Skeletal muscle tissue (tissue), 4 donors: Measurements from ENCODE around the gene SERPINH1. TPM values are rescaled to one million over a fixed set of nuclear protein-coding genes. Genes with fewer than 3 reads are reported as not detected.

Experiments
- H3K27ac ChIP-seq: one replicate; pipeline ENCODE4 v1.7.0; 2013; ENCODE audit warnings: mild to moderate bottlenecking, low read depth, low read length, inconsistent platforms
- H3K27me3 ChIP-seq, 3 donors: one replicate each; pipeline ENCODE4 v1.7.0; 2013; ENCODE audit warnings: low read length in 3 of 3; ENCODE audit not compliant: control insufficient read depth in 3 of 3, insufficient read depth in 3 of 3
- H3K36me3 ChIP-seq, 3 donors: one replicate each; pipeline ENCODE4 v1.7.0; 2013; ENCODE audit warnings: low read length in 3 of 3; ENCODE audit not compliant: control insufficient read depth in 3 of 3, insufficient read depth in 3 of 3
- H3K4me1 ChIP-seq, 3 donors: one replicate each; pipeline ENCODE4 v1.7.0; 2013; ENCODE audit warnings: low read length in 3 of 3, mild to moderate bottlenecking in 3 of 3; ENCODE audit not compliant: control insufficient read depth in 3 of 3, insufficient read depth in 3 of 3
- H3K4me3 ChIP-seq, 3 donors: one replicate each; pipeline ENCODE4 v1.7.0; 2013; ENCODE audit warnings: low read length in 3 of 3
- H3K9ac ChIP-seq, 3 donors: one replicate each; pipeline ENCODE4 v1.7.0; 2013; ENCODE audit warnings: low read length in 3 of 3, mild to moderate bottlenecking in 3 of 3, moderate library complexity in 2 of 3, low read depth in 1 of 3
- H3K9me3 ChIP-seq, 3 donors: one replicate each; pipeline ENCODE4 v1.7.0; 2013; ENCODE audit warnings: low read length in 3 of 3; ENCODE audit not compliant: control insufficient read depth in 3 of 3
- total RNA-seq: library from RNA; depleted of rRNA; stranded (reverse); fragments of >200 nt; gene quantifications from one replicate; pipeline ENCODE4 v1.2.3, GENCODE V29; 2014
- donor health status: Osteomylitis.

The SERPINH1 gene
- 237 TPM for total RNA-seq

- Histone ChIP-seq H3K4me3 (peak within 1 kb of the TSS; percentile 96 to 98 (median 97)), H3K27me3 (no peaks in the 10 kb centered on the region), H3K4me1 (peaks cover 79 to 88% (median 84%) of the 10 kb centered on the region in 3 donors), H3K27ac (peak within 1 kb of the TSS; percentile 100), H3K36me3 (peaks cover 9 to 14% (median 13%) of the 10 kb centered on the region in 3 donors), H3K9me3 (no peaks in the 10 kb centered on the region), H3K9ac (peak within 1 kb of the TSS; percentile 98 to 99 (median 99))
Observed at GRCh38 chr11:75562048-75562835, at the start of gene SERPINH1. Gene SERPINH1 (plus strand): TSS chr11:75562253. CDS start chr11:75566350, 4,097 bp downstream.

- Histone ChIP-seq H3K27ac (no peak overlapping the region), H3K9me3 (no peaks in the 10 kb centered on the region), H3K27me3 (no peaks in the 10 kb centered on the region), H3K36me3 (no peaks in the 10 kb centered on the region), H3K9ac (no peak overlapping the region), H3K4me3 (no peak overlapping the region), H3K4me1 (peaks cover 18 to 22% (median 20%) of the 10 kb centered on the region in 3 donors)
Observed at GRCh38 chr11:75513250-75513649, 48.8 kb upstream of the SERPINH1 start.

- H3K9me3 ChIP-seq = no peaks in the 10 kb centered on the region
Observed at GRCh38 chr11:75514596-75514995, 47.5 kb upstream of the SERPINH1 start.

GRCh38 chr11:75516140-75516539 lies 45.9 kb upstream of the SERPINH1 start:
- Histone ChIP-seq H3K27ac (no peak overlapping the region), H3K9me3 (no peaks in the 10 kb centered on the region), H3K9ac (no peak overlapping the region), H3K4me3 (no peak overlapping the region), H3K27me3 (no peaks in the 10 kb centered on the region), H3K36me3 (no peaks in the 10 kb centered on the region), H3K4me1 (peaks cover 15 to 25% (median 23%) of the 10 kb centered on the region in 3 donors)

More at GRCh38 chr11:75514596-75514995, 47.5 kb upstream of the SERPINH1 start:
- Histone ChIP-seq H3K36me3 (no peaks in the 10 kb centered on the region), H3K4me1 (peaks cover 10 to 18% (median 15%) of the 10 kb centered on the region in 3 donors), H3K27me3 (no peaks in the 10 kb centered on the region), H3K9ac (no peak overlapping the region), H3K27ac (no peak overlapping the region), H3K4me3 (no peak overlapping the region)

GRCh38 chr11:75516886-75517285 lies 45.2 kb upstream of the SERPINH1 start:
- Histone ChIP-seq H3K27me3 (no peaks in the 10 kb centered on the region), H3K36me3 (no peaks in the 10 kb centered on the region), H3K9ac (no peak overlapping the region), H3K4me1 (peaks cover 19 to 27% (median 24%) of the 10 kb centered on the region in 3 donors), H3K4me3 (no peak overlapping the region), H3K27ac (no peak overlapping the region), H3K9me3 (no peaks in the 10 kb centered on the region)

GRCh38 chr11:75518204-75518549 lies 43.9 kb upstream of the SERPINH1 start:
- H3K4me1 ChIP-seq = peaks cover 23 to 31% (median 29%) of the 10 kb centered on the region in 3 donors

GRCh38 chr11:75518771-75519653 lies 43.0 kb upstream of the SERPINH1 start:
- no peak overlapping the region for H3K4me3 ChIP-seq
- peak overlapping the region in 1 of 3 donors; percentile 12 for H3K9ac ChIP-seq
- H3K36me3 ChIP-seq = no peaks in the 10 kb centered on the region
- no peak overlapping the region for H3K27ac ChIP-seq
- no peaks in the 10 kb centered on the region for H3K9me3 ChIP-seq
- H3K4me1 ChIP-seq = peaks cover 30 to 37% (median 33%) of the 10 kb centered on the region in 3 donors
- H3K27me3 ChIP-seq = no peaks in the 10 kb centered on the region

More at GRCh38 chr11:75518204-75518549, 43.9 kb upstream of the SERPINH1 start:
- Histone ChIP-seq H3K9me3 (no peaks in the 10 kb centered on the region), H3K36me3 (no peaks in the 10 kb centered on the region), H3K9ac (no peak overlapping the region), H3K27ac (no peak overlapping the region), H3K4me3 (no peak overlapping the region), H3K27me3 (no peaks in the 10 kb centered on the region)

- Histone ChIP-seq H3K4me3 (no peak overlapping the region), H3K4me1 (peaks cover 38 to 50% (median 43%) of the 10 kb centered on the region in 3 donors), H3K9ac (peak overlapping the region in 2 of 3 donors; percentile 33 to 54), H3K9me3 (no peaks in the 10 kb centered on the region), H3K27ac (no peak overlapping the region), H3K36me3 (no peaks in the 10 kb centered on the region), H3K27me3 (no peaks in the 10 kb centered on the region)
Observed at GRCh38 chr11:75520688-75521087, 41.4 kb upstream of the SERPINH1 start.

- no peaks in the 10 kb centered on the region for H3K36me3 ChIP-seq
- no peak overlapping the region for H3K4me3 ChIP-seq
- H3K27me3 ChIP-seq = no peaks in the 10 kb centered on the region
- H3K4me1 ChIP-seq = peaks cover 38 to 50% (median 43%) of the 10 kb centered on the region in 3 donors
- H3K9ac ChIP-seq = peak overlapping the region in 1 of 3 donors; percentile 33
- no peaks in the 10 kb centered on the region for H3K9me3 ChIP-seq
- no peak overlapping the region for H3K27ac ChIP-seq
Observed at GRCh38 chr11:75522286-75523044, 39.6 kb upstream of the SERPINH1 start.
